Liver (tissue), 9 donors: ENCODE measurements around the gene SPTBN5. TPM values are rescaled to one million over a fixed set of nuclear protein-coding genes. Genes with fewer than 3 reads are reported as not detected.

Experiments
- DNase-seq: peaks from one replicate; pipeline ENCODE4 v3.0.0-alpha.2; 2017; ENCODE audit warnings: low spot score
- H3K27ac ChIP-seq, 2 donors: one replicate each; pipeline ENCODE4 v1.7.0; 2013; ENCODE audit warnings: inconsistent platforms in 2 of 2, low read length in 2 of 2, control low read depth in 1 of 2, low read depth in 1 of 2, mild to moderate bottlenecking in 1 of 2
- H3K27me3 ChIP-seq, 4 donors: one replicate each; pipeline versions ENCODE4 v1.6.1 to v1.7.0; 2013; ENCODE audit warnings: low read length in 3 of 4, inconsistent platforms in 1 of 4, mild to moderate bottlenecking in 1 of 4, moderate library complexity in 1 of 4; ENCODE audit not compliant: control insufficient read depth in 4 of 4, insufficient read depth in 4 of 4
- H3K36me3 ChIP-seq, 4 donors: one replicate each; pipeline versions ENCODE4 v1.6.1 to v1.7.0; 2013; ENCODE audit warnings: low read length in 3 of 4, mild to moderate bottlenecking in 3 of 4, low read depth in 1 of 4, moderate library complexity in 1 of 4; ENCODE audit not compliant: control insufficient read depth in 4 of 4, insufficient read depth in 3 of 4
- H3K4me1 ChIP-seq, 4 donors: one replicate each; pipeline versions ENCODE4 v1.6.1 to v1.7.0; 2013; ENCODE audit warnings: low read length in 3 of 4, mild to moderate bottlenecking in 3 of 4, moderate library complexity in 1 of 4; ENCODE audit not compliant: control insufficient read depth in 4 of 4, insufficient read depth in 4 of 4
- H3K4me3 ChIP-seq, 3 donors: one replicate each; pipeline versions ENCODE4 v1.6.1 to v1.7.0; 2013; ENCODE audit warnings: low read length in 3 of 3, control low read depth in 1 of 3, low read depth in 1 of 3, mild to moderate bottlenecking in 1 of 3
- H3K9ac ChIP-seq, 2 donors: one replicate each; pipeline ENCODE4 v1.7.0; 2013; ENCODE audit warnings: low read length in 2 of 2, mild to moderate bottlenecking in 2 of 2, moderate library complexity in 2 of 2, control low read depth in 1 of 2, low read depth in 1 of 2
- H3K9me3 ChIP-seq, 4 donors: one replicate each; pipeline versions ENCODE4 v1.6.1 to v1.7.0; 2013; ENCODE audit warnings: low read length in 3 of 4; ENCODE audit not compliant: control insufficient read depth in 4 of 4
- ATF3 ChIP-seq: IDR thresholded peaks from 2 replicates; pipeline ENCODE4 v1.6.1; 2016; ENCODE audit warnings: antibody characterized with exemption
- CTCF ChIP-seq: fragments of 150-350 bp; IDR thresholded peaks from 2 replicates; pipeline ENCODE4 v1.5.1; 2017; ENCODE audit warnings: improper control_type of control experiment, low read depth, low read length; ENCODE audit not compliant: missing input control
- EGR1 ChIP-seq, 2 donors: IDR thresholded peaks; 2 replicates each; pipeline ENCODE4 v1.6.1; 2016 to 2018; ENCODE audit warnings: antibody characterized with exemption in 2 of 2, low read depth in 2 of 2
- FOXA1 ChIP-seq: IDR thresholded peaks from 2 replicates; pipeline ENCODE4 v1.6.1; 2016; ENCODE audit warnings: antibody characterized with exemption
- FOXA2 ChIP-seq: IDR thresholded peaks from 2 replicates; pipeline ENCODE4 v1.6.1; 2016; ENCODE audit warnings: antibody characterized with exemption
- GABPA ChIP-seq, 2 donors: IDR thresholded peaks in 1 of 2; conservative IDR thresholded peaks in 1 of 2; 2 replicates each; pipeline ENCODE4 v1.6.1; 2016; ENCODE audit warnings: antibody characterized with exemption in 2 of 2, mild to moderate bottlenecking in 1 of 2, moderate library complexity in 1 of 2
- HNF4A ChIP-seq, 2 donors: conservative IDR thresholded peaks; 2 replicates each; pipeline ENCODE4 v1.6.1; 2016; ENCODE audit warnings: antibody characterized with exemption in 2 of 2, mild to moderate bottlenecking in 2 of 2
- HNF4G ChIP-seq: IDR thresholded peaks from 2 replicates; pipeline ENCODE4 v1.6.1; 2016; ENCODE audit warnings: antibody characterized with exemption
- JUND ChIP-seq, 2 donors: IDR thresholded peaks; 2 replicates each; pipeline ENCODE4 v1.6.1; 2016; ENCODE audit warnings: antibody characterized with exemption in 2 of 2
- MAX ChIP-seq: IDR thresholded peaks from 2 replicates; pipeline ENCODE4 v1.6.1; 2016; ENCODE audit warnings: antibody characterized with exemption
- NR2F2 ChIP-seq: IDR thresholded peaks from 2 replicates; pipeline ENCODE4 v1.6.1; 2016; ENCODE audit warnings: antibody characterized with exemption
- RAD21 ChIP-seq, 2 donors: IDR thresholded peaks; 2 replicates each; pipeline ENCODE4 v1.6.1; 2016; ENCODE audit warnings: antibody characterized with exemption in 2 of 2, mild to moderate bottlenecking in 2 of 2
- REST ChIP-seq: IDR thresholded peaks from 2 replicates; pipeline ENCODE4 v1.6.1; 2016; ENCODE audit warnings: antibody characterized with exemption, mild to moderate bottlenecking
- RXRA ChIP-seq, 2 donors: IDR thresholded peaks; 2 replicates each; pipeline ENCODE4 v1.6.1; 2017 to 2018; ENCODE audit warnings: antibody characterized with exemption in 2 of 2, mild to moderate bottlenecking in 1 of 2
- SP1 ChIP-seq: IDR thresholded peaks from 2 replicates; pipeline ENCODE4 v1.6.1; 2018; ENCODE audit warnings: antibody characterized with exemption, mild to moderate bottlenecking
- TAF1 ChIP-seq: conservative IDR thresholded peaks from 2 replicates; pipeline ENCODE4 v1.6.1; 2016; ENCODE audit warnings: antibody characterized with exemption, mild to moderate bottlenecking
- YY1 ChIP-seq: IDR thresholded peaks from 2 replicates; pipeline ENCODE4 v1.6.1; 2016; ENCODE audit warnings: antibody characterized with exemption, mild to moderate bottlenecking
- ZBTB33 ChIP-seq: IDR thresholded peaks from 2 replicates; pipeline ENCODE4 v1.6.1; 2016; ENCODE audit warnings: antibody characterized with exemption
- WGBS: extraction: QIAGEN DNeasy Blood & Tissue Kit; methylation state at CpG from one replicate; pipeline ENCODE4 v1.1.7; 2013; 5-methylcytosine and 5-hydroxymethylcytosine counted together
- polyA plus RNA-seq, 2 donors: library from polyadenylated mRNA; stranded (reverse) in 1 of 2; unstranded in 1 of 2; fragments of 200-250 nt in 1 of 2; fragments of >200 nt in 1 of 2; fragmentation: Nextera tagmentation in 1 of 2; extraction: Ambion mirVana in 1 of 2; gene quantifications; one replicate each; pipeline versions ENCODE4 v1.2.1 to v1.2.3, GENCODE V29; 2013 to 2015
- total RNA-seq, 2 donors: library from RNA; depleted of rRNA; stranded (reverse); fragments of >200 nt; gene quantifications; one replicate each; pipeline ENCODE4 v1.2.3, GENCODE V29; 2014
- donor health status: healthy.
- donor health status: healthy.
- donor health status: healthy.
- donor health status: healthy.
- donor health status: healthy.

The SPTBN5 gene
- total and polyA plus RNA-seq, 4 donors: 0.12 to 1.7 (median 0.17) TPM

GRCh38 chr15:41903782-41904181 lies 9.9 kb upstream of the SPTBN5 start:
- TF ChIP-seq TAF1 (no peak), ZBTB33 (no peak), GABPA (IDR thresholded peaks at IDR 0.05 in 1 of 2, conservative IDR thresholded peaks at IDR 0.05 in 1 of 2) (no peak), JUND (IDR thresholded peaks at IDR 0.05) (no peak), RAD21 (IDR thresholded peaks at IDR 0.05) (no peak), ATF3 (no peak), YY1 (no peak), RXRA (IDR thresholded peaks at IDR 0.05) (no peak), SP1 (no peak), CTCF (no peak), HNF4G (no peak), FOXA2 (no peak), HNF4A (conservative IDR thresholded peaks at IDR 0.05) (no peak), EGR1 (IDR thresholded peaks at IDR 0.05; ENCODE audit: low read depth in 2 of 2) (no peak)
- WGBS: 94% methylated on average over 13 of the region's 13 CpGs
- H3K9ac ChIP-seq: no peak overlapping the region
- H3K9me3 ChIP-seq: peaks cover 0 to 4% (median 0%) of the 10 kb centered on the region in 4 donors
- no peak for DNase-seq
- H3K36me3 ChIP-seq: peaks cover 10 to 25% (median 16%) of the 10 kb centered on the region in 4 donors
- H3K27ac ChIP-seq: no peak overlapping the region
- no peaks in the 10 kb centered on the region for H3K27me3 ChIP-seq
- H3K4me1 ChIP-seq: peaks cover 0 to 7% (median 3%) of the 10 kb centered on the region in 4 donors
- H3K4me3 ChIP-seq: no peak overlapping the region

GRCh38 chr15:41901431-41901830 lies 7.6 kb upstream of the SPTBN5 start:
- peaks cover 0 to 3% (median 0%) of the 10 kb centered on the region in 4 donors for H3K9me3 ChIP-seq
- H3K36me3 ChIP-seq: peaks cover 8 to 15% (median 10%) of the 10 kb centered on the region in 4 donors
- H3K27ac ChIP-seq: no peak overlapping the region
- no peak overlapping the region for H3K4me3 ChIP-seq
- peaks cover 0 to 7% (median 3%) of the 10 kb centered on the region in 4 donors for H3K4me1 ChIP-seq
- no peak overlapping the region for H3K9ac ChIP-seq
- no peak for DNase-seq
- no peak for TF ChIP-seq FOXA2
- TF ChIP-seq RXRA (IDR thresholded peaks at IDR 0.05): no peak
- no peak for TF ChIP-seq SP1
- TF ChIP-seq MAX: no peak
- no peak for TF ChIP-seq EGR1 (IDR thresholded peaks at IDR 0.05; ENCODE audit: low read depth in 2 of 2)
- no peak for TF ChIP-seq HNF4G
- TF ChIP-seq CTCF: no peak
- TF ChIP-seq YY1: no peak
- TF ChIP-seq NR2F2: no peak
- TF ChIP-seq TAF1: no peak
- TF ChIP-seq ZBTB33: no peak
- TF ChIP-seq RAD21 (IDR thresholded peaks at IDR 0.05): no peak
- TF ChIP-seq JUND (IDR thresholded peaks at IDR 0.05): no peak
- no peak for TF ChIP-seq ATF3
- no peak for TF ChIP-seq GABPA (IDR thresholded peaks at IDR 0.05 in 1 of 2, conservative IDR thresholded peaks at IDR 0.05 in 1 of 2)
- no peak for TF ChIP-seq REST
- TF ChIP-seq FOXA1: no peak
- no peak for TF ChIP-seq HNF4A (conservative IDR thresholded peaks at IDR 0.05)
- no peaks in the 10 kb centered on the region for H3K27me3 ChIP-seq
- 93% methylated on average over 5 of the region's 5 CpGs for WGBS
